HG03103 (cell line): Measurements from ENCODE around the gene RABAC1.
"Not testable (repeated sequence)": the region's sequence is repeated elsewhere in the genome, so short reads cannot be mapped to it uniquely, and the experiment has no call there.

ENCODE experiments used
- ATAC-seq: cut with Tn5 transposase; IDR thresholded peaks from one replicate; pipeline ENCODE4 v1.9.1; 2021; ENCODE audit warnings: low read depth; ENCODE audit not compliant: unreplicated experiment

RABAC1 gene

GRCh38 chr19:41918653-41919244 is 40.4 kb downstream of the RABAC1 start:
- no peak for ATAC-seq

DNA sequence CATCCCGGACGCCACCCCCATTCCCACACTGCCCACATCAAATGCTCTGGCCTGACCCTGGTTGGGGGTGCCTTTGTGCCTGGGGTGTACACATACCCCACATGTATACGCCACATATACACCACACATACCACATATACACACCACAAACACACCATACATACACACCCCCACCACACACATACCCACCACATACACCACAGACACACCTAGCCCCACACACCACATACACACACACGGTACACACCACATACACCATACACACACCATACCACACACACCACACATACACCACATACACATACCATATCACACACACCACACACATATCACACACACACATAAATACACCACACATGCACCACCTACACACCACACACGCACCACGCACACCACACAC is 41.0 kb downstream of the RABAC1 start:
- ATAC-seq = no peak

- no peak for ATAC-seq
Measured at GRCh38 chr19:41917676-41918075, 41.4 kb downstream of the RABAC1 start.

GRCh38 chr19:41915776-41916414 is 43.2 kb downstream of the RABAC1 start:
- ATAC-seq = no peak

GRCh38 chr19:41915021-41915775 is 43.9 kb downstream of the RABAC1 start:
- no peak for ATAC-seq

- not testable (repeated sequence) for ATAC-seq
Measured at GRCh38 chr19:41914424-41914834, 44.7 kb downstream of the RABAC1 start.

GRCh38 chr19:41913538-41914423 is 45.3 kb downstream of the RABAC1 start:
- ATAC-seq = no peak

DNA sequence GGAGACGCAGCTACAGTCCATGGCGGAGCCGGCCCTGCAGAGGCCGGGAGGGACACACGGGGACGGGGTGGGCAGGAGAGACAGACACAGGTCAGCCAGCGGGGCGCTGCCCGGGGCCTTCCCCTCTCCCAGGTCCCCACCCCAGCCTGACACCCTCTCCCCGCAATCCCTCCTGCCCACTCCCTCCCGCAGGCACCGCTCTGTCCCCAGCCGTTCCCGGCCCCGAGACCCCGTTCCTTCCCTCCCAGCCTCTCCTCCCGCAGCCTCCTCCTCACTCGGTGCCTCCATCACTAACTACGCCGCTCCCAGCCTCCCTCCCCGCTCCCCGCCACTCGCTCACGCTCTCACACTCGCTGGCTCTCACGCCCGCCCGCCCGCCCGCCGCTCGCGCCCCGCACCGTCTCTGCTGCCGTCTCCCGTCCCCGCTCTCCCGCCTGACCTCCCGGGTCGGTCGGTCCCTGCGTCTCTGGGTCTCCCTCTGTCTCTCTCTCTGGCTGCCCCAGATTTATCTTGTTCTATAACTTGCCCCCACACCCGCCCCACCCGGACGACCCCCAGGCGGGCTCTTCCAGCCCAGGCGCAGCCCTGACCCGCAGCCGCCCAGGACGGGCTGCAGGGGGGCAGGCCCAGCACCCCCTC is 46.1 kb downstream of the RABAC1 start:
- no peak for ATAC-seq

- no peak for ATAC-seq
Measured at GRCh38 chr19:41911889-41912731, 47.0 kb downstream of the RABAC1 start.

GRCh38 chr19:41910992-41911888 is 47.9 kb downstream of the RABAC1 start:
- no peak for ATAC-seq

DNA sequence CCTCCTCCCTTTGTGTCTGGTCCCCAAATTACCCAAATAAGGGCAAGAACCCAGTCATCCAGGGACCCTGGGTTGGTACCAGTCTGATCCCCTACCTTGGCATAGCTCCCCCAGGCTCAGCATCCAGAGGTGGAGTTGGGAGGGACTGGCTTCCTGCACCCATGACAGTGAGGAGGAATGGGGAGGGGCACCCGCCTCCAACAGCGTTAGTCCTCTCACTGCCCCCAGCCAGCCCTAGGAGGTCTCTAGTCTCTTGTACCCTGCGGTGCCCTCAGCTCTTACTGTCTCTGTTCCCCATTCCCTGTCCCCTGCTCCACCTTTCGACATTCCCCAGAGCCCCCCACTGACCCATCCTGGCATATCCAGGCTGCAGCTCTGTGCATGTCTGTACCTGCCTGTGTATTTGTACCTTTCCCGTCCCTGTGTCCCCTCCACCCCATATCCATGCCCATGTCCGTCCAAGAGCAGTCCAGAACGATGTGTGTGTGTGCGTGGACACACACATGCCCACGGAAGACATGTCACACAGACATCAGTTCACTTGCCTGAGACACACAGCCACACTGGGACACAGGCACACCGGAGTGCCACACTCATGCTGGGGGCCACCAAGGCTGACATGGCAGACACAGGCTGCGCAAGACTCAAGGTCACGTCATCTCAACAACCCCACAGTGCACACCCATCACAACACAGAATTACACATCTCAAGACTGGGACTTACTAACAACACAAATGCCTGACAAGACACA is 48.7 kb downstream of the RABAC1 start:
- ATAC-seq = no peak

GRCh38 chr19:41909706-41910105 is 49.4 kb downstream of the RABAC1 start:
- ATAC-seq = no peak

DNA sequence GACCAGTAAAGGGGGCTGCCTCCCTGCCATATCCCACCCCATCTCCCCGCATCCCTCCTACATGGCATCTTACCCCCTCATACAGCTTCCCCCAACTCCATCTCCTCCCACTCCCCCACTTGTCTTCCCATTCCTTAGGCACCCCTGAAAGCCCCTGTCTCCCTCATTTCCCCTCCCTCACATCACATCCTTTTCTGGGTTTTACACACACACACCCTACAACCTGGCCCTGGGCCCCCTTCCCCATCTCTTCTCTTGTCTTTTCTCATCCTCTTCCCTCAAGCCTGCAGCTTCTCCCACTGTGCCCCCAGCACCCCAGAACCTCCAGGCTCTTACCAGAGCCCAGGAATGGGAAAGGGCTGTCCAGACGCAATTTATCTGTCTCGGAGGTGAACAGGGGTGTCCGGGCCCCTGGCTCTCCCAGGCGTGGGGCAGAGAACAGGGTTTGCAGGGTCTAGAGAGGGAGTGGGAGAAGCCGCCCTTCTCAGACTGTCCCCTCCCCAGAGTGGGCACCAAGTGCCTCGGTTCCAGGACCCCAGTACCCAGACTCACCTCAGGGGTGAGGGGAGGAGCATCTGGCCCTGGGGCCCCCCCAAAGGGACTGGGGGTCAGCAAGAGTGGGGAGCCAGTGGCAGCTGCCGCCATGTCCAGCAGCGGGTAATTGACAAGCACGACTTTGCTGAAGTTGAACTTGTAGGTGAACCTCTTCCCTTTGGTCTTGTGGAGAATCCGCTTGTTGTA is 50.2 kb downstream of the RABAC1 start:
- no peak for ATAC-seq

DNA sequence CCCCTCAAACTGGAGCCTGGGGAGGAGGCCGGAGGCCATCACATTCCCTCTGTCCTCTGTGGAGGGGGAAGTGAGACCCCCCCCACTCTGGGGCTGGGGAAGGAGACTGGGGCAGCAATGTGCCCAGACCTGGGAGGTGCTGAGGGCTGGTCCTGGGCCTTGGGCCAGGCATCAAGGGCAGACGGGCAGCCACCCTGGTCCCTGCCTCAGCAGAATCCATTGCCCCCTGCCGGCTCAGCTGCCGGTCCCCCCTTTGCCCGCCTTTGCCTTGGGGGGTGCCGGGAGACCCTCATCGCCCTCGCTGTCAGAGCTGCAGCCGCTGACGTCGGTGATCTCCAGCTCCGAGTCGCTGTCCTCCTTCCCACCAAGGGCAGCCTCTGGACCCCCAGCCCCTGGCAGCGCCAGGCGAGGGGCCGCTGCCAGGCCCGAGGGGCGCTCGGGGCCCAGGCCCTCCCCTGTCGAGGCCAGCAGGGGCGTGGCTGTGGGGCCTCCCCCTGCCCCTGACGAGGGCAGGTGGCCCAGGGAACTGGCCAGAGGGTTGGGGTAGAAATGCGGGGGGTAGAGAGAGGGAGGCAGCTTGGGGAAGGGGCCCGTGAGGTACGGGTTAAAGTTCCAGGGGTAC is 51.0 kb downstream of the RABAC1 start:
- no peak for ATAC-seq

GRCh38 chr19:41906916-41907680 is 52.0 kb downstream of the RABAC1 start:
- no peak for ATAC-seq
